ENCODE measurements around the gene CDCP2.

CDCP2 gene

GRCh38 chr1:54138994-54139393 is 13.8 kb downstream of the CDCP2 start:
- TF ChIP-seq, protein P1, sequence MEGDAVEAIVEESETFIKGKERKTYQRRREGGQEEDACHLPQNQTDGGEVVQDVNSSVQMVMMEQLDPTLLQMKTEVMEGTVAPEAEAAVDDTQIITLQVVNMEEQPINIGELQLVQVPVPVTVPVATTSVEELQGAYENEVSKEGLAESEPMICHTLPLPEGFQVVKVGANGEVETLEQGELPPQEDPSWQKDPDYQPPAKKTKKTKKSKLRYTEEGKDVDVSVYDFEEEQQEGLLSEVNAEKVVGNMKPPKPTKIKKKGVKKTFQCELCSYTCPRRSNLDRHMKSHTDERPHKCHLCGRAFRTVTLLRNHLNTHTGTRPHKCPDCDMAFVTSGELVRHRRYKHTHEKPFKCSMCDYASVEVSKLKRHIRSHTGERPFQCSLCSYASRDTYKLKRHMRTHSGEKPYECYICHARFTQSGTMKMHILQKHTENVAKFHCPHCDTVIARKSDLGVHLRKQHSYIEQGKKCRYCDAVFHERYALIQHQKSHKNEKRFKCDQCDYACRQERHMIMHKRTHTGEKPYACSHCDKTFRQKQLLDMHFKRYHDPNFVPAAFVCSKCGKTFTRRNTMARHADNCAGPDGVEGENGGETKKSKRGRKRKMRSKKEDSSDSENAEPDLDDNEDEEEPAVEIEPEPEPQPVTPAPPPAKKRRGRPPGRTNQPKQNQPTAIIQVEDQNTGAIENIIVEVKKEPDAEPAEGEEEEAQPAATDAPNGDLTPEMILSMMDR (IDR thresholded peaks at IDR 0.05; ENCODE audit: insufficient read depth, low read depth, low read length, missing control alignments), result no peak
- H3K4me3 ChIP-seq (ENCODE audit: low read depth, low read length), result no peak overlapping the region
- no peak for DNase-seq (ENCODE audit: low read depth)

GRCh38 chr1:54137534-54138061 is 15.2 kb downstream of the CDCP2 start:
- DNase-seq (ENCODE audit: low read depth), result no peak
- H3K4me3 ChIP-seq (ENCODE audit: low read depth, low read length), result no peak overlapping the region
- TF ChIP-seq, protein P1 (IDR thresholded peaks at IDR 0.05; ENCODE audit: insufficient read depth, low read depth, low read length, missing control alignments), result no peak

- H3K4me3 ChIP-seq (ENCODE audit: low read depth, low read length), result no peak overlapping the region
- TF ChIP-seq, protein P1 (IDR thresholded peaks at IDR 0.05; ENCODE audit: insufficient read depth, low read depth, low read length, missing control alignments), result no peak
- no peak for DNase-seq (ENCODE audit: low read depth)
Measured at GRCh38 chr1:54136963-54137533, 15.8 kb downstream of the CDCP2 start.

DNA sequence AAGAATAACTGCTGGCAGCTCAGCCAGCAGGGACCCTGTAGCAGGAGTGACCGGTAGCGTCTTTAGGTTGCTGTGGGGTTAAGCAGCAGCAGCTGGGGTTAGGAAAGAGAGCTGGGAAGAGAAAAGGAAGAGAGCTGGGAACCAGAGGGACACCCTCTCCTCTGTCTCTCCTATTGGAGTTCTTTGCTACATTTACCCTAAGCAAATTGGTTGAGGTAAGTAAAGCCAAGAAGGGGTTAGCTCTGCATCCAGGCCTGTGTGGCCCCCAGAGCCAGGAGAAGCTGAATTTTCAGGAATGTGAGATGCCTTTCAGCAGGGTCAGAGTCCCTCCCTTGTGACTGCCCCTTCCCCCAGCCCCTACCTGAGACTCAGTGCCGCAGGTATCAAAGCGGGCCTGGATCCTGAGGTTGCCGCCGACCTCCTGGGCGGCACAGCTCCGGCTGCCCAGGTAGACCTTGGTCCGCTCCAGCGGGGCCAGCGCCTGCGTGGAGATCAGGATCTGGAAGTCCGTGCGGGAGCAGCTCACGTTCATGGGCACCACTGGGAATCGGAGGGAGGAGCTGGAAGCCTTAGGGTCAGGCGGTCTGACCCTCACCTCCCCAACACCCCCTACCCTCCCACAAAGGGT is 16.4 kb downstream of the CDCP2 start:
- TF ChIP-seq, protein P1 (IDR thresholded peaks at IDR 0.05; ENCODE audit: insufficient read depth, low read depth, low read length, missing control alignments), result no peak
- H3K4me3 ChIP-seq (ENCODE audit: low read depth, low read length), result no peak overlapping the region
- DNase-seq (ENCODE audit: low read depth), result no peak

- TF ChIP-seq, protein P1 (IDR thresholded peaks at IDR 0.05; ENCODE audit: insufficient read depth, low read depth, low read length, missing control alignments), result no peak
- DNase-seq (ENCODE audit: low read depth), result no peak
- H3K4me3 ChIP-seq (ENCODE audit: low read depth, low read length), result no peak overlapping the region
Measured at GRCh38 chr1:54135436-54136120, 17.2 kb downstream of the CDCP2 start.

GRCh38 chr1:54134295-54134694 is 18.5 kb downstream of the CDCP2 start:
- no peak for DNase-seq (ENCODE audit: low read depth)
- TF ChIP-seq, protein P1 (IDR thresholded peaks at IDR 0.05; ENCODE audit: insufficient read depth, low read depth, low read length, missing control alignments), result no peak
- no peak overlapping the region for H3K4me3 ChIP-seq (ENCODE audit: low read depth, low read length)

Data from GM12865 (cell line).